GM23248 (cell line): ENCODE results near the gene ACVR1C.
"Not testable (repeated sequence)": the region's sequence is repeated elsewhere in the genome, so short reads cannot be mapped to it uniquely, and the experiment has no call there.

Experiments
- EZH2 ChIP-seq: fragments of 200-600 bp; sonication (generic); IDR thresholded peaks from 2 replicates; pipeline ENCODE4 v1.6.1; 2018; ENCODE audit warnings: antibody characterized with exemption, mild to moderate bottlenecking; ENCODE audit not compliant: insufficient read depth, poor library complexity, severe bottlenecking
- EZH2phosphoT487 ChIP-seq: fragments of 200-600 bp; sonication (generic); IDR thresholded peaks from 2 replicates; pipeline ENCODE4 v1.6.1; 2018; ENCODE audit warnings: antibody characterized with exemption, moderate library complexity, mild to moderate bottlenecking, low read depth; ENCODE audit not compliant: insufficient read depth

GRCh38 chr2:157566623-157567022 is 62.0 kb downstream of the ACVR1C start:
- TF ChIP-seq EZH2, EZH2phosphoT487: not testable (repeated sequence)
